Fibroblast of skin of left quadriceps (primary cell): ENCODE data around the gene MAGI1.
A peak's percentile ranks its signal among the peaks of the same experiment; 100 is the strongest.

ENCODE experiments used
- DNase-seq, 2 experiments: peaks; one replicate each; pipeline ENCODE4 v3.0.0-alpha.2; 2013; ENCODE audit warnings: low read depth in 2 of 2

MAGI1 gene

GRCh38 chr3:65432388-65433003, 606.2 kb downstream of the MAGI1 start:
- DNase-seq, result no peak

GRCh38 chr3:65425880-65426279, 612.8 kb downstream of the MAGI1 start:
- DNase-seq, result no peak

GRCh38 chr3:65422154-65422553, 616.6 kb downstream of the MAGI1 start:
- DNase-seq, result no peak

GRCh38 chr3:65419233-65419632, 619.5 kb downstream of the MAGI1 start:
- DNase-seq, result no peak

GRCh38 chr3:65413891-65414290, 624.8 kb downstream of the MAGI1 start:
- DNase-seq, result no peak

- no peak for DNase-seq
Measured at GRCh38 chr3:65412588-65412987, 626.1 kb downstream of the MAGI1 start.

- DNase-seq, result no peak
Measured at GRCh38 chr3:65411367-65411766, 627.4 kb downstream of the MAGI1 start.

- DNase-seq, result no peak
Measured at GRCh38 chr3:65409176-65409569, 629.5 kb downstream of the MAGI1 start.

- no peak for DNase-seq
Measured at GRCh38 chr3:65408531-65409175, 630.1 kb downstream of the MAGI1 start.

- DNase-seq, result peak; percentile 40 to 42
Measured at GRCh38 chr3:65406470-65406869, 632.2 kb downstream of the MAGI1 start.

- DNase-seq, result peak; percentile 42 to 44
Measured at GRCh38 chr3:65402597-65402996, 636.1 kb downstream of the MAGI1 start.

GRCh38 chr3:65401359-65402305, 637.1 kb downstream of the MAGI1 start:
- DNase-seq, result no peak

GRCh38 chr3:65400899-65401298, 637.8 kb downstream of the MAGI1 start:
- DNase-seq, result no peak

GRCh38 chr3:65398953-65399352, 639.8 kb downstream of the MAGI1 start:
- peak in 1 of 2 experiments; percentile 9 for DNase-seq

GRCh38 chr3:65396078-65396477, 642.6 kb downstream of the MAGI1 start:
- no peak for DNase-seq

GRCh38 chr3:65391068-65391467, 647.6 kb downstream of the MAGI1 start:
- DNase-seq, result no peak

- DNase-seq, result no peak
Measured at GRCh38 chr3:65385805-65386204, 652.9 kb downstream of the MAGI1 start.

- DNase-seq, result no peak
Measured at GRCh38 chr3:65381496-65382010, 657.2 kb downstream of the MAGI1 start.

GRCh38 chr3:65379223-65379622, 659.5 kb downstream of the MAGI1 start:
- DNase-seq, result no peak

- DNase-seq, result no peak
Measured at GRCh38 chr3:65377637-65378036, 661.1 kb downstream of the MAGI1 start.

- no peak for DNase-seq
Measured at GRCh38 chr3:65376426-65376825, 662.3 kb downstream of the MAGI1 start.

- no peak for DNase-seq
Measured at GRCh38 chr3:65371053-65371452, 667.7 kb downstream of the MAGI1 start.
